K562 (cell line): Measurements from ENCODE around the gene GRID2IP. TPM values are rescaled to one million over a fixed set of nuclear protein-coding genes. Genes with fewer than 3 reads are reported as not detected.
A peak's percentile ranks its signal among the peaks of the same experiment; 100 is the strongest.

Experiments
- ARID1B ChIP-seq: fragments of 450-650 bp; IDR thresholded peaks from 2 replicates; pipeline ENCODE4 v1.6.1; 2016; ENCODE audit warnings: antibody characterized with exemption, mild to moderate bottlenecking, inconsistent platforms
- ATF7 ChIP-seq: fragments of 450-650 bp; IDR thresholded peaks from 2 replicates; pipeline ENCODE4 v1.7.1; 2014; ENCODE audit warnings: mild to moderate bottlenecking, moderate library complexity
- GABPA ChIP-seq: fragments of 200-800 bp; sonication (Bioruptor generic); conservative IDR thresholded peaks from 2 replicates; pipeline ENCODE4 v1.6.1; 2016; ENCODE audit warnings: low read depth, missing genetic modification characterization, missing compliant biosample characterization
- MAZ ChIP-seq, 2 experiments: fragments of 450-650 bp in 1 of 2; sonication (generic) in 1 of 2; formaldehyde crosslinking; IDR thresholded peaks in 1 of 2; conservative IDR thresholded peaks in 1 of 2; 2 replicates each; pipeline versions ENCODE4 v1.4.0 to v1.5.0; 2020; ENCODE audit warnings: mild to moderate bottlenecking in 1 of 2, missing genetic modification reagents in 1 of 2
- MEF2D ChIP-seq: conservative IDR thresholded peaks from 2 replicates; pipeline ENCODE4 v1.6.1; 2016; ENCODE audit warnings: low read depth, missing genetic modification characterization, missing compliant biosample characterization
- TRIM24 ChIP-seq, 2 experiments: fragments of 450-650 bp; IDR thresholded peaks; 2 replicates each; pipeline ENCODE4 v1.6.1; 2016
- ZNF197 ChIP-seq: fragments of 200-800 bp; sonication (Bioruptor generic); IDR thresholded peaks from 2 replicates; pipeline ENCODE4 v1.6.1; 2016; ENCODE audit warnings: low read depth, missing genetic modification characterization, missing compliant biosample characterization
- polyA plus RNA-seq, 8 experiments: library from polyadenylated mRNA; depleted of rRNA in 4 of 8; stranded (reverse) in 5 of 8; unstranded in 3 of 8; fragments of >200 nt; fragmentation: Nextera tagmentation in 2 of 8; fragmentation: Illumina TruSeq in 1 of 8; extraction: Ambion mirVana in 2 of 8; extraction: Trizol in 1 of 8; gene quantifications; 2 replicates each; pipeline versions ENCODE4 v1.2.1 to v1.2.3, GENCODE V29; 2011 to 2014; ENCODE audit warnings: inconsistent platforms in 1 of 8, missing spikeins in 1 of 8
- total RNA-seq, 7 experiments: library from RNA; depleted of rRNA in 6 of 7; stranded (reverse); fragments of >200 nt in 6 of 7; fragmentation: Illumina TruSeq in 2 of 7; extraction: Trizol in 2 of 7; gene quantifications; 2 replicates each; pipeline versions ENCODE4 v1.2.1 to v1.2.3, GENCODE V29; 2011 to 2021; ENCODE audit warnings: low replicate concordance in 1 of 7
- TF ChIP-seq, protein P1 (sequence below): fragments of 450-650 bp; IDR thresholded peaks from 2 replicates; pipeline ENCODE4 v1.6.1; 2017; ENCODE audit warnings: antibody characterized with exemption, mild to moderate bottlenecking
- TF ChIP-seq, protein P2 (sequence below): fragments of 450-650 bp; formaldehyde crosslinking; IDR thresholded peaks from 2 replicates; pipeline ENCODE4 v1.4.0; 2022; ENCODE audit warnings: mild to moderate bottlenecking, moderate library complexity

The GRID2IP gene
- total and polyA plus RNA-seq, 9 of the 15 experiments (the other 6 are each of a cell fraction or from before 2014, with no cell fraction given), result not detected

DNA sequence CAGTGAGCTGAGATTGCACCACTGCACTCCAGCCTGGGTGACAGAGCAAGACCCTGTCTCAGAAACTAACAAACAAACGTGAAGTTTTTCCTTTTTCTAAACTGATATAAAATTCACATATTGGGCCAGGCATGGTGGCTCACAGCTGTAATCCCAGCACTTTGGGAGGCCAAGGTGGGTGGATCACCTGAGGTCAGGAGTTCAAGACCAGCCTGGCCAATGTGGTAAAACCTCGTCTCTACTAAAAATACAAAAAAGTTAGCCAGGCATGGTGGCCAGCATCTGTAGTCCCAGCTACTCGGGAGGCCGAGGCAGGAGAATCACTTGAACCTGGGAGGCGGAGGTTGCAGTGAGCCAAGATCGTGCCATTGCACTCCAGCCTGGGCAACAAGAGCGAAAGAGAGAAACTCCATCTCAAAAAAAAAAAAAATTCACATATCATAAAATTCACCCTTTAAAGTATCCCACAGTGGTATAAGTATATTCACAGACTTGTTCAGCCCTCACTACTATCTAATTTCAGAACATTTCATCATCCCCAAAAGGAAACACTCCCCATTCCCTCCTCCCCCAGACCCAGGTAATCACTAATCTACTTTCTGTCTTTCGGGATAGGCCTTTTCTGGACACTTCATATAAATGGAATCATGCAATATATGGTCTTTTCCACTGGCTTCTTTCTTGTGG, 34.6 kb upstream of the GRID2IP start (continued):
- TF ChIP-seq, protein P1, sequence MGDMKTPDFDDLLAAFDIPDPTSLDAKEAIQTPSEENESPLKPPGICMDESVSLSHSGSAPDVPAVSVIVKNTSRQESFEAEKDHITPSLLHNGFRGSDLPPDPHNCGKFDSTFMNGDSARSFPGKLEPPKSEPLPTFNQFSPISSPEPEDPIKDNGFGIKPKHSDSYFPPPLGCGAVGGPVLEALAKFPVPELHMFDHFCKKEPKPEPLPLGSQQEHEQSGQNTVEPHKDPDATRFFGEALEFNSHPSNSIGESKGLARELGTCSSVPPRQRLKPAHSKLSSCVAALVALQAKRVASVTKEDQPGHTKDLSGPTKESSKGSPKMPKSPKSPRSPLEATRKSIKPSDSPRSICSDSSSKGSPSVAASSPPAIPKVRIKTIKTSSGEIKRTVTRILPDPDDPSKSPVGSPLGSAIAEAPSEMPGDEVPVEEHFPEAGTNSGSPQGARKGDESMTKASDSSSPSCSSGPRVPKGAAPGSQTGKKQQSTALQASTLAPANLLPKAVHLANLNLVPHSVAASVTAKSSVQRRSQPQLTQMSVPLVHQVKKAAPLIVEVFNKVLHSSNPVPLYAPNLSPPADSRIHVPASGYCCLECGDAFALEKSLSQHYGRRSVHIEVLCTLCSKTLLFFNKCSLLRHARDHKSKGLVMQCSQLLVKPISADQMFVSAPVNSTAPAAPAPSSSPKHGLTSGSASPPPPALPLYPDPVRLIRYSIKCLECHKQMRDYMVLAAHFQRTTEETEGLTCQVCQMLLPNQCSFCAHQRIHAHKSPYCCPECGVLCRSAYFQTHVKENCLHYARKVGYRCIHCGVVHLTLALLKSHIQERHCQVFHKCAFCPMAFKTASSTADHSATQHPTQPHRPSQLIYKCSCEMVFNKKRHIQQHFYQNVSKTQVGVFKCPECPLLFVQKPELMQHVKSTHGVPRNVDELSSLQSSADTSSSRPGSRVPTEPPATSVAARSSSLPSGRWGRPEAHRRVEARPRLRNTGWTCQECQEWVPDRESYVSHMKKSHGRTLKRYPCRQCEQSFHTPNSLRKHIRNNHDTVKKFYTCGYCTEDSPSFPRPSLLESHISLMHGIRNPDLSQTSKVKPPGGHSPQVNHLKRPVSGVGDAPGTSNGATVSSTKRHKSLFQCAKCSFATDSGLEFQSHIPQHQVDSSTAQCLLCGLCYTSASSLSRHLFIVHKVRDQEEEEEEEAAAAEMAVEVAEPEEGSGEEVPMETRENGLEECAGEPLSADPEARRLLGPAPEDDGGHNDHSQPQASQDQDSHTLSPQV, result peak; percentile 33; the same call in 1 of the 2 replicates
- peak; percentile 73 to 85; a peak in 2 of 4 replicates for TF ChIP-seq TRIM24 (IDR thresholded peaks at IDR 0.05)
- peak in 1 of 2 experiments; percentile 15; a peak in 1 of 4 replicates for TF ChIP-seq MAZ (CRISPR knock-in tag; conservative IDR thresholded peaks at IDR 0.05 in 1 of 2, IDR thresholded peaks at IDR 0.05 in 1 of 2)
- TF ChIP-seq ATF7, result peak; percentile 38; the same call in 1 of the 2 replicates
- peak; percentile 21; the same call in 1 of the 2 replicates for TF ChIP-seq GABPA
- TF ChIP-seq ZNF197 (CRISPR knock-in tag), result 0 out of 2 replicates have a peak, but pooled peaks have one; percentile 52
- 0 out of 2 replicates have a peak, but pooled peaks have one; percentile 19 for TF ChIP-seq MEF2D
- TF ChIP-seq, protein P2, sequence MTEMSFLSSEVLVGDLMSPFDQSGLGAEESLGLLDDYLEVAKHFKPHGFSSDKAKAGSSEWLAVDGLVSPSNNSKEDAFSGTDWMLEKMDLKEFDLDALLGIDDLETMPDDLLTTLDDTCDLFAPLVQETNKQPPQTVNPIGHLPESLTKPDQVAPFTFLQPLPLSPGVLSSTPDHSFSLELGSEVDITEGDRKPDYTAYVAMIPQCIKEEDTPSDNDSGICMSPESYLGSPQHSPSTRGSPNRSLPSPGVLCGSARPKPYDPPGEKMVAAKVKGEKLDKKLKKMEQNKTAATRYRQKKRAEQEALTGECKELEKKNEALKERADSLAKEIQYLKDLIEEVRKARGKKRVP (CRISPR knock-in tag), result 0 out of 2 replicates have a peak, but pooled peaks have one; percentile 43
- peak; percentile 40; the same call in 1 of the 2 replicates for TF ChIP-seq ARID1B
- TF ChIP-seq, all 486 proteins: peak for 25; not testable (repeated sequence) for 461
